GM21423 (cell line): ENCODE data around the gene SPAG16.
"Not testable (repeated sequence)": the region's sequence is repeated elsewhere in the genome, so short reads cannot be mapped to it uniquely, and the experiment has no call there.

Source experiments
- ATAC-seq: cut with Tn5 transposase; IDR thresholded peaks from one replicate; pipeline ENCODE4 v1.9.1; 2021; ENCODE audit warnings: mild to moderate bottlenecking, moderate library complexity; ENCODE audit not compliant: unreplicated experiment

The SPAG16 gene

GRCh38 chr2:213980883-213981282 lies 696.6 kb downstream of the SPAG16 start:
- no peak for ATAC-seq

- no peak for ATAC-seq
Observed at GRCh38 chr2:213989207-213989606, 704.9 kb downstream of the SPAG16 start.

- ATAC-seq, result no peak
Observed at GRCh38 chr2:213991453-213992108, 707.3 kb downstream of the SPAG16 start.

GRCh38 chr2:213995400-213996105 lies 711.3 kb downstream of the SPAG16 start:
- no peak for ATAC-seq

- not testable (repeated sequence) for ATAC-seq
Observed at GRCh38 chr2:213998976-213999375, 714.7 kb downstream of the SPAG16 start.

- no peak for ATAC-seq
Observed at GRCh38 chr2:214004463-214004862, 720.2 kb downstream of the SPAG16 start.

- ATAC-seq, result no peak
Observed at GRCh38 chr2:214005337-214005736, 721.1 kb downstream of the SPAG16 start.

- no peak for ATAC-seq
Observed at GRCh38 chr2:214006601-214007000, 722.3 kb downstream of the SPAG16 start.

- ATAC-seq, result no peak
Observed at GRCh38 chr2:214011676-214012075, 727.4 kb downstream of the SPAG16 start.

- ATAC-seq, result no peak
Observed at GRCh38 chr2:214014551-214015220, 730.4 kb downstream of the SPAG16 start.

- ATAC-seq, result no peak
Observed at GRCh38 chr2:214019229-214019972, 735.1 kb downstream of the SPAG16 start.

GRCh38 chr2:214019973-214020345 lies 735.7 kb downstream of the SPAG16 start:
- ATAC-seq, result no peak

GRCh38 chr2:214029190-214029589 lies 744.9 kb downstream of the SPAG16 start:
- ATAC-seq, result no peak

GRCh38 chr2:214031566-214031965 lies 747.3 kb downstream of the SPAG16 start:
- ATAC-seq, result no peak

GRCh38 chr2:214034417-214034816 lies 750.2 kb downstream of the SPAG16 start:
- no peak for ATAC-seq

GRCh38 chr2:214035091-214035852 lies 751.0 kb downstream of the SPAG16 start:
- ATAC-seq, result no peak

GRCh38 chr2:214035921-214036320 lies 751.7 kb downstream of the SPAG16 start:
- no peak for ATAC-seq

GRCh38 chr2:214038186-214038585 lies 753.9 kb downstream of the SPAG16 start:
- ATAC-seq, result no peak

- no peak for ATAC-seq
Observed at GRCh38 chr2:214050731-214051130, 766.5 kb downstream of the SPAG16 start.

GRCh38 chr2:214051585-214051984 lies 767.3 kb downstream of the SPAG16 start:
- no peak for ATAC-seq

- no peak for ATAC-seq
Observed at GRCh38 chr2:214052235-214052634, 768.0 kb downstream of the SPAG16 start.
